ENCODE data around the gene PCDH15.

DNA sequence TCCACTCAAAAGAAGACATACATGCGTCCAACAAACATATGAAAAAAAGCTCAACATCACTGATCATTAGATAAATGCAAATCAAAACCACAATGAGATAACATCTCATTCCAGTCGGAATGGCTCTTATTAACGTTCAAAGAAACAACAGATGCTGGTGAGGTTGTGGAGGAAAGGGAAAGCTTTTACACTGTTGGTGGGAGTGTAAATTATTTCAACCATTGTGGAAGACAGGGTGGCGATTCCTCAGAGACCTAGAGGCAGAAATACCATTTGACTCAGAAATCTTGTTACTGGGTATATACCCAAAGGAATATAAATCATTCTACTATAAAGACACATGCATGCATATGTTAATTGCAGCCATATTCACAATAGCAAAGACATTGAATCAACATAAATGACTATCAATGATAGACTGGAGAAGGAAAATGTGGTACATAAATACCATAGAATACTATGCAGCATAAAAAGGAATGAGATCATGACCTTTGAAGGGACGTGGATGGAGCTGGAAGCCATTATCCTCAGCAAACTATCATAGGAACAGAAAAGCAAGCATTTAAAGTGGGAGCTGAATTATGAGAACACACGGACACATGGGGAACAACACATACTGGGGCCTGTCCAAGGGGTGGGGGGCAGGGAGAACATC is 28.4 kb downstream of the PCDH15 start:
- TF ChIP-seq POLR2A (IDR thresholded peaks at IDR 0.05), result no peak
- TF ChIP-seq, protein P1, sequence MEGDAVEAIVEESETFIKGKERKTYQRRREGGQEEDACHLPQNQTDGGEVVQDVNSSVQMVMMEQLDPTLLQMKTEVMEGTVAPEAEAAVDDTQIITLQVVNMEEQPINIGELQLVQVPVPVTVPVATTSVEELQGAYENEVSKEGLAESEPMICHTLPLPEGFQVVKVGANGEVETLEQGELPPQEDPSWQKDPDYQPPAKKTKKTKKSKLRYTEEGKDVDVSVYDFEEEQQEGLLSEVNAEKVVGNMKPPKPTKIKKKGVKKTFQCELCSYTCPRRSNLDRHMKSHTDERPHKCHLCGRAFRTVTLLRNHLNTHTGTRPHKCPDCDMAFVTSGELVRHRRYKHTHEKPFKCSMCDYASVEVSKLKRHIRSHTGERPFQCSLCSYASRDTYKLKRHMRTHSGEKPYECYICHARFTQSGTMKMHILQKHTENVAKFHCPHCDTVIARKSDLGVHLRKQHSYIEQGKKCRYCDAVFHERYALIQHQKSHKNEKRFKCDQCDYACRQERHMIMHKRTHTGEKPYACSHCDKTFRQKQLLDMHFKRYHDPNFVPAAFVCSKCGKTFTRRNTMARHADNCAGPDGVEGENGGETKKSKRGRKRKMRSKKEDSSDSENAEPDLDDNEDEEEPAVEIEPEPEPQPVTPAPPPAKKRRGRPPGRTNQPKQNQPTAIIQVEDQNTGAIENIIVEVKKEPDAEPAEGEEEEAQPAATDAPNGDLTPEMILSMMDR (IDR thresholded peaks at IDR 0.05), result no peak

Data from esophagus squamous epithelium (tissue), 4 donors.